NCI-H146 (cell line): ENCODE data around the gene MC2R.
"Not testable (repeated sequence)": the region's sequence is repeated elsewhere in the genome, so short reads cannot be mapped to it uniquely, and the experiment has no call there.

Source experiments
- DNase-seq: peaks from one replicate; lab custom pipeline; 2025; lab: John Stamatoyannopoulos, UW

The MC2R gene

DNA sequence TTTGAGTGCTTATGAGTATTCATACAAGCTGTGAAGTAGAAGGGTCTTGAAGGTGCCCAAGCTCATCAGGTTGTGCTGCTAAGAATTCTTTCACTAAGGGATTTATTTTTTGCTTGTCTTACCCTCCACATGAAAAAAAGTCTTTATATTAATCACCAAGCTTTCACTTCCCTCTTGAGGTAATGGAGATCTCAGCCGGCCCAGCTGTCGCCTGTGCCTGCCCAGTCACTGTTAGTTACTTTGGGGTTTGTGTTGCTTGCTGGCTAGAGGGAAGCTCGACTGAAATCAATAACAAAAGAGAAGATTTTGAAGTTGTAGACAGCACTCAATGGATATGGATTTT, 21.9 kb downstream of the MC2R start:
- no peak for DNase-seq

GRCh38 chr18:13892098-13892497, 23.2 kb downstream of the MC2R start:
- DNase-seq = no peak

DNA sequence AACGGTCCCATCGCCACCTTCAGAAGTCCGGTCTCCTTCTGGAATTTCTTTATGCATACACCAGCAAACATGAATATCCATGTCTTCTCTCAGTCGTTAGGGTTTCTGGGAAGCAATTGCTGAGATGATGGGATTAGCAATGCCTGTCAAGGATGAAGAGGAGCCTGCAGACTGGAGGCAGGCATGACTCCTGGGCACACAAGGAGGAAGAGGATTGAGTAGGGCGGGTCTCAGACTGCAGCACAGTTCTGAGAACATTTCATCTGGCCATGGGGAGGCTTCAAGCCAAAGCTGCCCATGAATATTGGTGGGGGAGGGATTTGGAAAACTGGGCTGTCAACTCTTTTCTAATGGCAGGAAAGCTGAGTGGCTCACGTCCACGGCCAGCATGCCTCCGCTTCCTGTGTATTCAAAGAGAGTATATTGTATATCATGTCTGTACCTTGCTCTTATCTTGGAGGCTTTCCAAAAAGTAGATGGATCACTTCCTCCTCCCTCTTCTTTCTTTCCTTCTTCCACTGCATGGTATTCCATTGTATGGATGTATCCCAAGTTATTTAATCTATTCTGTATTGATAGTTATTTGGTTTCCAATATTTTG, 24.5 kb downstream of the MC2R start:
- DNase-seq = no peak

GRCh38 chr18:13889671-13890070, 25.7 kb downstream of the MC2R start:
- DNase-seq = no peak

- no peak for DNase-seq
These were observed 27.1 kb downstream of the MC2R start for GRCh38 chr18:13888191-13888716.

GRCh38 chr18:13885009-13885408, 30.3 kb downstream of the MC2R start:
- no peak for DNase-seq

DNA sequence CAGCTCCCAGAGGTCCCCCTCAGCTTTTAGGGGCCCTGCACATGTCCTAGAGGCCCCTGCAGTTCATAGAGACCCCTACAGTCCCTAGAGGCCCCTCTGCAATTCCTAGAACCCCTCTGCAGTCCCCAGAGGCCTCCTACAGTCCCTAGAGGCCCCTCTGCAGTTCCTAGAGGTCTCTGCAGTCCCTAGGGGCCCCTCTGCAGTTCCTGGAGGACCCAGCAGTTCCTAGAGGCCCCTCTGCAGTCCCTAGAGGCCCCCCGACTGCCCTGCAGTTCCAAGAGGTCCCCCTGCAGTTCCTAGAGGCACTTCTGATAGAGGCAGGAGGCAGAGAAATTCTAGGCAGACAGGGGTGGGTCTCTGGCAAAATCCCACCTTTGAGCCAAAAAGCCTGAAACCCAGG, 35.4 kb downstream of the MC2R start:
- DNase-seq = no peak

GRCh38 chr18:13879492-13879891, 35.8 kb downstream of the MC2R start:
- DNase-seq = no peak

GRCh38 chr18:13878857-13879256, 36.5 kb downstream of the MC2R start:
- peak; percentile 14 for DNase-seq

- no peak for DNase-seq
These were observed 38.2 kb downstream of the MC2R start for GRCh38 chr18:13877157-13877556.

GRCh38 chr18:13874558-13874957, 40.8 kb downstream of the MC2R start:
- no peak for DNase-seq

DNA sequence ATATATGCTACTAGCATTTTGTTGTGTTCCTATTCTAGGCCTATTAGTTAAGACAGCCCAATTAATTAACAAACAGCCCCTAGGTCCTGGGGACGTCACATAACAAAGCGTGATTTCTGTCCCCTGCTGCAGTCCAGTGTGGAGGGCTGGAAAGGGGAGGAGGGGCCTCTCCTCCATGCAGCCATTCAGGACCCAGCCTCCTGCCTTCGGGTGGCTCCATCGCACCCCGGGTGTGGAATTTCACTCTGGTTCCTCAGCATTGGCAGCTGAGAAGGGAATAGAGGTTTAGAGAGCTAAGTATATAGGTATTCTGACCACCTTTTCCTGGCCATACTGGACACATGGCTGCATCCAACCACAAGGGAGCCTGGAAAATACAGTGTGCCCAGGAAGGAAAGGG, 42.4 kb downstream of the MC2R start:
- no peak for DNase-seq

DNA sequence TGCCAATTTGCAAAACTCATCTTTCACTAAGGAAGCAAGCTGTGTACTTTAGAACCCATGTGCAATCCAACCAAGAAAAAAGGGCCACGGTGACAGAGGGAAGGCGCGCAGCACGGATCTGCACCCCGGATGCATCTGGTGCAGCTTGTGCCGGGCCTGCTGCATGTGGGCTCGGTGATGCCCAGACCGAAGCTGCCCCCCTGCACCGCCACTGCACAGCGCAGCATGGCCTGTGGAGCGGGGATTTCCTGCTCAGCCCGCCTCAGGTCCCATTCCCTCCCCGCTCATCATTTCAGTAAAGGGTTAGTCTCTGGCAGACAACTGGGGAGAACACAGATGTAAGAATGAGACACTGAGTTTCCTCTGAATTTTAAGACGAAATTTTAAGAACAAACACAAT, 43.0 kb downstream of the MC2R start:
- no peak for DNase-seq

- DNase-seq = no peak
These were observed 43.6 kb downstream of the MC2R start for GRCh38 chr18:13871701-13872100.

- DNase-seq = peak; percentile 9
These were observed 46.6 kb downstream of the MC2R start for GRCh38 chr18:13868501-13869271.

- DNase-seq = not testable (repeated sequence)
These were observed 52.4 kb downstream of the MC2R start for GRCh38 chr18:13862898-13863297.

DNA sequence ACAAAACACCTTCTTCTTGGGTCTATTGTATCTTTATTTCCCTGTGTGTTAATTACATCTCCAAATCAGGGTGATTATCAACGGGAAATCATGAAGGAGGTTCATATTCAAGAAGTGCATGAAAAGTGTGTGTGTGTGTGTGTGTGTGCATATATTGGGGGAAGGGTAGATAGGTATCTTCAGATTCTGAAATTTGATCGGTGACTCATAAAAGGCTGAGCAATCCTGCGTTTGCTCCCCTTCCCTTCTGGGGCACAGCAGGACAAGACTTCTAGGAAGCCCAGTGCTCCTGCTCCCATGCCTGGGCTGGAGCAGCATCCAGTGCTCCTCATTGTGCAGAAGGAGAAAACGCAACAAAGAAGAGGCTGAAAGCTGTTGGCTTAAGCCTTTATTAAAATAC, 65.5 kb downstream of the MC2R start:
- no peak for DNase-seq

GRCh38 chr18:13836559-13836958, 78.8 kb downstream of the MC2R start:
- DNase-seq = no peak

DNA sequence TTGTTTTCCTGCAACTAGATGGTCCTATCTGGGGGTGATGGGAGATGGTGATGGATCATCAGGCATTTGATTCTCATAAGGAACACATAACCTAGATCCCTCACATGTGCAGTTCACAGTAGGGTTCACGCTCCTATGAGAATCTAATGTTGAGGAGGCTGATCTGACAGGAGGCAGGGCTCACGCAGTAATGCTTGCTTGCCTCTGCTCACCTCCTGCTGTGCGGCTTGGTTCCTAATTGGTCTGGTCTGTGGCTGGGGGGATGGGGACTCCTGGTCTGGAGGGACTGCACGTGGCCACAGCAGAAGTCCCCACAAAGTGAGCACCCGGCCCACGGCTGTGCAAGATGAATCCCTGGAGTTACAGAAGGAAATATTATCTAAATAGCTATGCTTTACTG, 80.1 kb downstream of the MC2R start:
- no peak for DNase-seq

DNA sequence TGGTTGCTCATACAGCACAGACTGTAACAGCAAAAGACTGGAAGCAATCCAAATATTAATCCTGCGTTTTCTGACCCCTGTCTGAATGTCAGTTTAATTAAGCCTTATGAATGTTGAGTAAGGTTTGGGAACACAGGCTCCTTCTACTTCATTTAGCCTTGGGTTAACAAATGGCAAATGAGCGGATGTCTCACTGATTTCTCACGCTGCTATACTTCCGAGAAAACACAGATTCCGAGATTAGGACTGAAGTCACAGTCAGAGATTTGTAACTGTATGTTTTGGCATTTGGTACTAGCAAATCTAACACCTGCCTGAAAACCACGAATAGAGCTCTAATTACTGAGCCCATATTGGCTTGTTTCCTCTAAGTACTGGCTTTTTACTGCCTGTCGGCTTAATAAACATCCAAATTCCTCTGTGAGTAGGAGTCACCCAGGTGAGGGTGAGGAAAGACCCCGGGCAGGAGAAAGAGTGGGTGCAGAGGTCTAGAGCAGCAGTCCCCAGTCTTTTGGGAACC, 80.8 kb downstream of the MC2R start:
- DNase-seq = no peak
